Endothelial cell of umbilical vein (primary cell): ENCODE measurements around the gene SP1.

Source experiments
- CTCF ChIP-seq, 2 donors: IDR thresholded peaks; 1 replicate in 1 of 2; 2 replicates in 1 of 2; pipeline ENCODE4 v1.5.1; 2011; ENCODE audit warnings: low read length in 2 of 2, mild to moderate bottlenecking in 2 of 2, moderate library complexity in 2 of 2, control low read depth in 1 of 2, inconsistent platforms in 1 of 2, low read depth in 1 of 2; ENCODE audit not compliant: insufficient read depth in 1 of 2; ENCODE audit errors: extremely low read depth in 1 of 2
- EZH2 ChIP-seq: IDR thresholded peaks from 2 replicates; pipeline ENCODE4 v1.6.1; 2012; ENCODE audit warnings: borderline replicate concordance, low read depth, mild to moderate bottlenecking, moderate library complexity, low read length, inconsistent platforms; ENCODE audit not compliant: severe bottlenecking
- FOS ChIP-seq: IDR thresholded peaks from 2 replicates; pipeline ENCODE4 v1.6.1; 2011; ENCODE audit warnings: mild to moderate bottlenecking, low read length, moderate library complexity, borderline replicate concordance; ENCODE audit not compliant: insufficient read depth
- JUN ChIP-seq: IDR thresholded peaks from 2 replicates; pipeline ENCODE4 v1.6.1; 2011; ENCODE audit warnings: borderline replicate concordance, low read depth; ENCODE audit not compliant: insufficient read length, insufficient read depth
- MAX ChIP-seq: IDR thresholded peaks from 2 replicates; pipeline ENCODE4 v1.6.1; 2011; ENCODE audit not compliant: insufficient read depth, insufficient read length
- MYC ChIP-seq: IDR thresholded peaks from one replicate; pipeline ENCODE4 v1.6.1; 2011; ENCODE audit warnings: mild to moderate bottlenecking, low read depth, low read length
- POLR2A ChIP-seq: IDR thresholded peaks from 2 replicates; pipeline ENCODE4 v1.6.1; 2012; ENCODE audit warnings: low read depth, mild to moderate bottlenecking, control low read depth, low read length
- POLR2AphosphoS5 ChIP-seq: IDR thresholded peaks from 2 replicates; pipeline ENCODE4 v1.6.1; 2012; ENCODE audit warnings: low read depth, mild to moderate bottlenecking, control low read depth, low read length, moderate library complexity; ENCODE audit not compliant: insufficient read depth

- TF ChIP-seq FOS (peak; percentile 42), EZH2 (no peak), CTCF (IDR thresholded peaks at IDR 0.05; ENCODE audit: extremely low read depth in 1 of 2, insufficient read depth in 1 of 2, low read depth in 1 of 2, low read length in 2 of 2) (no peak), MYC (no peak), POLR2A (peak; percentile 57), MAX (no peak), POLR2AphosphoS5 (no peak), JUN (no peak)
These were observed 1.1 kb downstream of the SP1 start for GRCh38 chr12:53380794-53381730.
